Peyer's patch (tissue), 4 donors: Measurements from ENCODE around the gene FBXL4. TPM values are rescaled to one million over a fixed set of nuclear protein-coding genes. Genes with fewer than 3 reads are reported as not detected.
A peak's percentile ranks its signal among the peaks of the same experiment; 100 is the strongest.

Experiments used
- DNase-seq, 3 donors: peaks; one replicate each; pipeline ENCODE4 v3.0.0-alpha.2; 2017 to 2019
- H3K27ac ChIP-seq, 4 donors: fragments of 200-600 bp; sonication (generic); one replicate each; pipeline ENCODE4 v1.5.1; 2016 to 2019
- H3K27me3 ChIP-seq, 2 donors: fragments of 200-600 bp; sonication (generic); one replicate each; pipeline ENCODE4 v1.5.1; 2019
- H3K36me3 ChIP-seq, 3 donors: fragments of 200-600 bp; sonication (generic); one replicate each; pipeline ENCODE4 v1.5.1; 2016 to 2019
- H3K4me1 ChIP-seq, 4 donors: fragments of 200-600 bp; sonication (generic); one replicate each; pipeline ENCODE4 v1.5.1; 2016 to 2019
- H3K4me3 ChIP-seq, 4 donors: fragments of 200-600 bp; sonication (generic); 1 replicate in 3 of 4; 2 replicates in 1 of 4; pipeline ENCODE4 v1.5.1; 2016 to 2019; ENCODE audit warnings: mild to moderate bottlenecking in 1 of 4
- H3K9me3 ChIP-seq, 4 donors: fragments of 200-600 bp; sonication (generic); one replicate each; pipeline ENCODE4 v1.5.1; 2016 to 2019; ENCODE audit warnings: mild to moderate bottlenecking in 1 of 4
- POLR2A ChIP-seq, 2 donors: fragments of 450-650 bp; IDR thresholded peaks; one replicate each; pipeline ENCODE4 v1.5.1; 2017; ENCODE audit warnings: antibody characterized with exemption in 2 of 2, mild to moderate bottlenecking in 2 of 2, moderate library complexity in 2 of 2
- total RNA-seq, 4 donors: library from RNA; depleted of rRNA; stranded (reverse); fragments of >200 nt; gene quantifications; one replicate each; pipeline ENCODE4 v1.1.0, GENCODE V29; 2016
- TF ChIP-seq, protein P1 (sequence below), 6 experiments: fragments of 450-650 bp in 4 of 6; fragments of 200-600 bp in 2 of 6; sonication (generic) in 1 of 6; IDR thresholded peaks; one replicate each; pipeline ENCODE4 v1.5.1; 2017 to 2019; ENCODE audit warnings: antibody characterized with exemption in 6 of 6, mild to moderate bottlenecking in 3 of 6, moderate library complexity in 1 of 6

Gene FBXL4
- total RNA-seq, 4 donors from 2014 or later = 19.1 to 24.8 (median 21.2) TPM

DNA sequence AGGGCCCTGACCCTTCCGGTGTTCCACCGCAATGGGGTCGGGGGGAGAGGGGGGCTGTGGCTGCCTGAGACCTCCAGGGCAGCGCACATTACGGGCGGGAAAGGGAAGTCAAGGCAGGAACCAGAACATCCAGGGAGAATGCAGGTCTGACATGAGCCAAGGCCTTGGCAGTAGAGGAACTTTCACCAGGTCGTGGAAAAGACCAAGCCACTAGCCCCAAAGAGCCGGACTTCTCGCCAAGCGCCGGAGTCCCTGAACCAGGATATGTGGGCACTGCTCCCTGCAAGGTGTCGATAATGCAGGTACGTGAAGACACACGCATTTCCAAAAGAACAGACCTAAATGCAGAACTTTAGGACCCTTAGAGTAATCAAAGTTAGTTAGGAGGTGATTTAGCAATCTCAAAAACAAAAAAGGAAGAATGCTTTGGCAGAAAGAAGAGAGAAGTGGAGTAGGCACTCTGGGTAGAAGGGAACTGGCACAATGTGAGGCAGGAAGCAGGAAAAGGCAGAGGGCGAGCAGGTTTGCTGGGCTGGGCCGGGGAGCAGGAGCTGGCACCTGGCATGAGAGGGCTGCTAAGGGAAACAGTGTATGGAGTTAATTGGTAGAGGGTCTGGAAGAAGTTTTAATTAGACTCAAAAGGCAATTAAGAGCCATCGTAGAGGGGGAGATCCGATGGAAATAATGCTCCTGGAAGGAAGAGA, 99.1 kb downstream of the FBXL4 start:
- TF ChIP-seq POLR2A (IDR thresholded peaks at IDR 0.05) = no peak
- TF ChIP-seq, protein P1, sequence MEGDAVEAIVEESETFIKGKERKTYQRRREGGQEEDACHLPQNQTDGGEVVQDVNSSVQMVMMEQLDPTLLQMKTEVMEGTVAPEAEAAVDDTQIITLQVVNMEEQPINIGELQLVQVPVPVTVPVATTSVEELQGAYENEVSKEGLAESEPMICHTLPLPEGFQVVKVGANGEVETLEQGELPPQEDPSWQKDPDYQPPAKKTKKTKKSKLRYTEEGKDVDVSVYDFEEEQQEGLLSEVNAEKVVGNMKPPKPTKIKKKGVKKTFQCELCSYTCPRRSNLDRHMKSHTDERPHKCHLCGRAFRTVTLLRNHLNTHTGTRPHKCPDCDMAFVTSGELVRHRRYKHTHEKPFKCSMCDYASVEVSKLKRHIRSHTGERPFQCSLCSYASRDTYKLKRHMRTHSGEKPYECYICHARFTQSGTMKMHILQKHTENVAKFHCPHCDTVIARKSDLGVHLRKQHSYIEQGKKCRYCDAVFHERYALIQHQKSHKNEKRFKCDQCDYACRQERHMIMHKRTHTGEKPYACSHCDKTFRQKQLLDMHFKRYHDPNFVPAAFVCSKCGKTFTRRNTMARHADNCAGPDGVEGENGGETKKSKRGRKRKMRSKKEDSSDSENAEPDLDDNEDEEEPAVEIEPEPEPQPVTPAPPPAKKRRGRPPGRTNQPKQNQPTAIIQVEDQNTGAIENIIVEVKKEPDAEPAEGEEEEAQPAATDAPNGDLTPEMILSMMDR (IDR thresholded peaks at IDR 0.05) = no peak

DNA sequence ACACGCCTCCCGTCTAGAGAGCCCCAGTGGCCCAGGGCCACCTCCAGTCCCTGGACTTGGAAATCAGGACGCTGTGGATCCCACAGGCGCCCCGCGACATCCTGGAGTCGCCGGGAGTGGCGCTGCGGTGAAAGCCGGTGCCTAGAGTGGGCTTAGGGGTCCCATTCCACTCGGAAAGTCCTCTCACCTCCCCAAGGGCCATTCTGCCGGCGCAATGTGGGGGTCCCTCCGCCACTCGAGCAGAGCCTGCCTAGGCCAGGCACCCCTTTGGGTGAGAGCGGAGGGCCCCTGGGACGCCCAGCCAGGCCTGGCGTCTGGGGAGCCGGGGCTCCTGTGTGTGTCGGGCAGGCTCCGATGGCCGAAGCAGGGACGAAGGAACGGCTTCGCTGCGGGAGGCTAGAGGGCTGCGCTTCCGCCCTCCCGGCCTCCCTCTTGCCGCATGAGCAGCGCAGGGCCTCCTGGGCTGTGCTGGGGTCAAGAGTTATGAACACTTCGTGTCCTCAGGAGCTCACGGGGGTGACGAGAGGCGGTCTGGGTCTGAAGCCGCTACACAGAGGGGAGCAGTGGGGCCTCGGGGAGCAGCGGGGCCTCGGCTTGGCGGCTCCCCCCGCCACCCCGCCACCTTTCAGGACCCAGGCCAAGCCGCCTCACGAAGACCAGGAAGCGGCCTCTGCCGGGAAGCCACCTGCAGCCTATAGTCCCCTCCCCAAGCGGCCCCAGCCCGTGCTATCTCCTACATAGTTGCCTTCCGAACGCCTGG, 99.8 kb downstream of the FBXL4 start:
- no peaks in the 10 kb centered on the region for H3K36me3 ChIP-seq
- peak overlapping the region in 1 of 4 donors; percentile 17 for H3K4me3 ChIP-seq
- no peak overlapping the region for H3K27ac ChIP-seq
- no peaks in the 10 kb centered on the region for H3K9me3 ChIP-seq
- H3K27me3 ChIP-seq = peaks cover 0 to 43% of the 10 kb centered on the region in 2 donors
- H3K4me1 ChIP-seq = peaks cover 0 to 33% (median 8%) of the 10 kb centered on the region in 4 donors
- no peak for TF ChIP-seq POLR2A (IDR thresholded peaks at IDR 0.05)
- TF ChIP-seq, protein P1 (IDR thresholded peaks at IDR 0.05) = no peak
- DNase-seq = peak in 1 of 3 donors; percentile 51

More for the DNA sequence above, 99.1 kb downstream of the FBXL4 start:
- no peaks in the 10 kb centered on the region for H3K36me3 ChIP-seq
- H3K27me3 ChIP-seq = peaks cover 0 to 36% of the 10 kb centered on the region in 2 donors
- H3K4me3 ChIP-seq = no peak overlapping the region
- no peak overlapping the region for H3K27ac ChIP-seq
- no peak for DNase-seq
- peaks cover 0 to 29% (median 8%) of the 10 kb centered on the region in 4 donors for H3K4me1 ChIP-seq
- no peaks in the 10 kb centered on the region for H3K9me3 ChIP-seq

DNA sequence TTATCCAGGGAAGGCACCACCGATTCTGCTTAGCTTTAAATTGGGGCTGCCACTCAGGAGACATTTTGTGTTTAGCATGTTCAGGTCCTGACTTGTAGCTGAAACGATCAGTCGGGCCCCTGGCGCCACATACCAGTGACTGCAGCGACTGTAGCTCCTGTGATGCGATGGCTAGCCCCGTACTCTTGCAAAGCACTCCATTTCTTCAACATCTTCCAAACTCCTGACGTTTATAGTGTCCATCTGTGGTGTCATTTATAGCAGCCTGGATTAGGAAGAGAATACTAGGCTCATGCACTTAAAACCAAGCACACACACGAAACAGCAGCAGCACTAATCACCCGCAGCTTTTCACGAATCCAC, 100.3 kb downstream of the FBXL4 start:
- peaks cover 0 to 33% (median 8%) of the 10 kb centered on the region in 4 donors for H3K4me1 ChIP-seq

DNA sequence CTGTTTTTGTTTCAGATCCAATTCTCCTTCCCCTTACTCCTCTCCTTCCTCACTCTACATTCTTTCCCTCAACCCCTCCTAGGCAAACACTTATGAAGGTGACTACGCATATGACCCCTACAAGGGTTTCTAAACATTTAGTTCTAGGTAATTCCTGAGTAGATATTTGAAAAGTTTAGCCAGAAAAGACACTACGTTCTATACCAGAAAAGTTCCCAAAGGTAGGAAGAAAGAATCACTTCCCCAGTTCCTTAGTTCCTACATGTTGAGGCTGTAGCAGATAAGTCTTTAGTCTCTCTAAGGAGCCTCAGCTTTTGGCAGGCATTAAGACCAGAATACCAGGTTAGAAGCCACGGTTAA, 101.7 kb downstream of the FBXL4 start:
- Histone ChIP-seq H3K4me1 (peaks cover 0 to 33% (median 8%) of the 10 kb centered on the region in 4 donors), H3K9me3 (no peaks in the 10 kb centered on the region), H3K36me3 (no peaks in the 10 kb centered on the region), H3K27me3 (peaks cover 0 to 58% of the 10 kb centered on the region in 2 donors), H3K27ac (no peak overlapping the region), H3K4me3 (no peak overlapping the region)
- no peak for TF ChIP-seq POLR2A (IDR thresholded peaks at IDR 0.05)
- TF ChIP-seq, protein P1 (IDR thresholded peaks at IDR 0.05) = no peak
- no peak for DNase-seq

More for the DNA sequence above, 100.3 kb downstream of the FBXL4 start:
- H3K27me3 ChIP-seq = peaks cover 0 to 49% of the 10 kb centered on the region in 2 donors
- no peak overlapping the region for H3K27ac ChIP-seq
- H3K9me3 ChIP-seq = no peaks in the 10 kb centered on the region
- peak overlapping the region in 1 of 4 donors; percentile 17 for H3K4me3 ChIP-seq
- DNase-seq = no peak
- no peaks in the 10 kb centered on the region for H3K36me3 ChIP-seq
- TF ChIP-seq, protein P1 (IDR thresholded peaks at IDR 0.05) = no peak
- TF ChIP-seq POLR2A (IDR thresholded peaks at IDR 0.05) = no peak

DNA sequence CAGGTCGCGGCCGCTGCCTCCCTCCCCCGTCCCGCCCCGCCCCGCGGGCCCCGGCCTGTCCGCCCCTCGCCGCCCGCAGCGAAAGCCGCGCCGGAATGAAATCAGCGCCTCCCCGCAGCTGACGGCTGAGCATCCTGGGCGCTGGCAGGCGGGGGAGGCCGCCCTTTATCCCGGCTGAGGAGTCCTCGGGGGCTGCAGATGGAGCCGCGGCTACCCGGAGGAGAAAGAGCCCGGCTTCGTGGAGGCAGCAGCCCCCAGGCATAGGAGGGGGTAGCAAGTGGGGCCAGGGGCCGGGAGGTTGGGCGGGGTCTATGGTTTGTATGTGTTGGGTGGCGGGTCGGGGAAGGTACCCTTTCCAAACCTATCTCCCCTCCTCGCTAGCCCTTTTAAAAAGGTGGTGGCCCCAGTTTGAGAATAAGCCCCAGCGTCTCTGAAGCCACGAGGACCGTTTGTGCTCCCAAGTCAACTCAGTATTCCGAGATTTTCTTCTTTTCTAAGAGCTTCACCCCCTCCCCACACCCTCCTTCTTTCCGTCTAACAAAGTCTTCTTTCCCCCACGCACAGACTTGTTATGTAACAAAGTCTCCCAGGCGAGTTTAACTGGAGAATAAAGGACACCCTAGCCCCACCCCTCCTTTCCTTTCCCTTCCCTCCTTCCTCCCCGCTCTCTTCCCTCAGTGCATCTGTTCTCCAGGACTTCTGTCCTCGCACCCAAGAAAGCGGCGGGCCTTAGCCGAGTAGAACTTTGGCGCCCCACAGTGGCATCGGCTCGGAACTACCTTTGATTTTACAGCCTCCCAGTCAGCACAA, 102.3 kb downstream of the FBXL4 start:
- Histone ChIP-seq H3K4me3 (peak overlapping the region in 3 of 4 donors; percentile 24 to 32 (median 32)), H3K4me1 (peaks cover 0 to 33% (median 8%) of the 10 kb centered on the region in 4 donors), H3K9me3 (no peaks in the 10 kb centered on the region), H3K36me3 (no peaks in the 10 kb centered on the region), H3K27ac (no peak overlapping the region), H3K27me3 (peaks cover 0 to 58% of the 10 kb centered on the region in 2 donors)
- no peak for TF ChIP-seq POLR2A (IDR thresholded peaks at IDR 0.05)
- TF ChIP-seq, protein P1 (IDR thresholded peaks at IDR 0.05) = peak in 5 of 6 experiments; percentile 26 to 81 (median 73)
- peak; percentile 42 to 83 (median 80) for DNase-seq
